ENCODE measurements around the gene APBA2. TPM values are rescaled to one million over a fixed set of nuclear protein-coding genes. Genes with fewer than 3 reads are reported as not detected.

The APBA2 gene
- total RNA-seq, 1 experiment from 2014 or later = 11.2 TPM

DNA sequence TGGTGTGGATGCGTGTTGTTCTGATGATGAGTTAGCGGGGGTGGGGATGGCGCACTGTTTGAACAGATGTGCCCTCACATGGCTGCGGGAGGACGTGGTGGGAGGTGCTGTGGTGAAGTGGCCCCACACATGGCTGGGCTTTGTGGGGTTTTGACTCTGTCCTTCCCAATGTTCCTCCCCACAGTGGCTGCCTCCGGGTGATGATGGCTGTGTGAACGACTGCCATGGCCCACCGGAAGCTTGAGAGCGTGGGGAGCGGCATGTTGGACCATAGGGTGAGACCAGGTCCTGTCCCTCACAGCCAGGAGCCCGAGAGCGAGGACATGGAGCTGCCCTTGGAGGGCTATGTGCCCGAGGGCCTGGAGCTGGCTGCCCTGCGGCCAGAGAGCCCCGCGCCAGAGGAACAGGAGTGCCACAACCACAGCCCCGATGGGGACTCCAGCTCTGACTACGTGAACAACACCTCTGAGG is 167.9 kb downstream of the APBA2 start (continued):
- TF ChIP-seq HMGA2 (CRISPR knock-in tag; IDR thresholded peaks at IDR 0.05) (no peak), FOXK1 (CRISPR knock-in tag; IDR thresholded peaks at IDR 0.05) (no peak)

- peaks cover 5% of the 10 kb centered on the region for H3K36me3 Mint-ChIP-seq
- no peak for TF ChIP-seq ATF1 (CRISPR knock-in tag; IDR thresholded peaks at IDR 0.05)
- TF ChIP-seq NFYB (CRISPR knock-in tag; conservative IDR thresholded peaks at IDR 0.05; ENCODE audit: low read depth) = no peak
- no peak for TF ChIP-seq NR3C1 (CRISPR knock-in tag; conservative IDR thresholded peaks at IDR 0.05; ENCODE audit: low read depth)
- no peak for TF ChIP-seq CBFB (CRISPR knock-in tag; IDR thresholded peaks at IDR 0.05; ENCODE audit: low read depth)
- no peak for TF ChIP-seq MYBL2 (CRISPR knock-in tag; IDR thresholded peaks at IDR 0.05)
- H3K4me3 Mint-ChIP-seq = no peak overlapping the region
- DNase-seq (ENCODE audit: low spot score) (no peak), ATAC-seq (no peak)
- H3K27me3 Mint-ChIP-seq (ENCODE audit: low read depth) = no peaks in the 10 kb centered on the region
- POLR2A ChIA-PET = no interaction called here
- peaks cover 31% of the 10 kb centered on the region for H3K4me1 Mint-ChIP-seq
- CTCF ChIA-PET = interaction anchor here (0.9 to 1.7 kb wide), 2 partner anchors 18 to 36 kb away, joined by 3 to 4 read pairs; no protein-coding TSS in a partner anchor
- H3K27ac Mint-ChIP-seq = no peak overlapping the region
- peaks cover 18% of the 10 kb centered on the region for H3K9me3 Mint-ChIP-seq
Observed at GRCh38 chr15:29054171-29055045, 168.6 kb downstream of the APBA2 start.

DNA sequence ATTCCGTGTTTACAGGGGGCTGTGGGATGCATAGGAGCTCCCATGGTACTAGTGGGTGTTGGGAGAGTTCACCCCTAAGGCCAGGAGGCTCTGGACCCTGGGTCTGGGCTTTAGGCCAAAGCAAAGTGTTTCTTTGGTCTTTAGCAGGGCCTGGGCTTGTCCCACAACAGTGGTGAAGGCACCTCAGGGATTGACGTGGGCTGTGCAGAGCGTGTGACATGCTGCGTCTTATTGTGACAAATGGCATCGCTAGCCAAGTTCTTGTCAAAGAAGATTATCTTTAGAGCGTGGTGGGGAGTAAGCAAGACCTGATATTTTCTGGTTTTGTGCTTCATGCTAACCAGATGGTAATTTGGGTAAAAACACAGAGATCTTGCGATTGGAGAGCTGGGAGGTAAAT is 170.1 kb downstream of the APBA2 start:
- Mint-ChIP-seq H3K36me3 (peaks cover 11% of the 10 kb centered on the region), H3K9me3 (peaks cover 24% of the 10 kb centered on the region), H3K27ac (no peak overlapping the region), H3K4me1 (peaks cover 31% of the 10 kb centered on the region), H3K27me3 (ENCODE audit: low read depth) (no peaks in the 10 kb centered on the region; the same call in 1 of the 2 replicates), H3K4me3 (no peak overlapping the region)
- POLR2A ChIA-PET = no interaction called here
- DNase-seq (ENCODE audit: low spot score) (no peak), ATAC-seq (no peak)
- CTCF ChIA-PET = interaction anchor here (1.2 kb wide), 1 partner anchor 34 kb away, joined by 3 read pairs; no protein-coding TSS in a partner anchor
- TF ChIP-seq GTF2I (CRISPR knock-in tag; conservative IDR thresholded peaks at IDR 0.05) = no peak
- TF ChIP-seq ELF4 (CRISPR knock-in tag; IDR thresholded peaks at IDR 0.05; ENCODE audit: low read depth) = no peak
- no peak for TF ChIP-seq RELA (CRISPR knock-in tag; IDR thresholded peaks at IDR 0.05; ENCODE audit: borderline replicate concordance)
- TF ChIP-seq OVOL2 (CRISPR knock-in tag; IDR thresholded peaks at IDR 0.05; ENCODE audit: borderline replicate concordance) = no peak
- TF ChIP-seq ZNF138 (CRISPR knock-in tag; conservative IDR thresholded peaks at IDR 0.05) = no peak
- TF ChIP-seq, protein P1, sequence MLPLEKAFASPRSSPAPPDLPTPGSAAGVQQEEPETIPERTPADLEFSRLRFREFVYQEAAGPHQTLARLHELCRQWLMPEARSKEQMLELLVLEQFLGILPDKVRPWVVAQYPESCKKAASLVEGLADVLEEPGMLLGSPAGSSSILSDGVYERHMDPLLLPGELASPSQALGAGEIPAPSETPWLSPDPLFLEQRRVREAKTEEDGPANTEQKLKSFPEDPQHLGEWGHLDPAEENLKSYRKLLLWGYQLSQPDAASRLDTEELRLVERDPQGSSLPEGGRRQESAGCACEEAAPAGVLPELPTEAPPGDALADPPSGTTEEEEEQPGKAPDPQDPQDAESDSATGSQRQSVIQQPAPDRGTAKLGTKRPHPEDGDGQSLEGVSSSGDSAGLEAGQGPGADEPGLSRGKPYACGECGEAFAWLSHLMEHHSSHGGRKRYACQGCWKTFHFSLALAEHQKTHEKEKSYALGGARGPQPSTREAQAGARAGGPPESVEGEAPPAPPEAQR (CRISPR knock-in tag; IDR thresholded peaks at IDR 0.05) = no peak
- TF ChIP-seq RORB (CRISPR knock-in tag; IDR thresholded peaks at IDR 0.05) = no peak
- TF ChIP-seq, protein P2, sequence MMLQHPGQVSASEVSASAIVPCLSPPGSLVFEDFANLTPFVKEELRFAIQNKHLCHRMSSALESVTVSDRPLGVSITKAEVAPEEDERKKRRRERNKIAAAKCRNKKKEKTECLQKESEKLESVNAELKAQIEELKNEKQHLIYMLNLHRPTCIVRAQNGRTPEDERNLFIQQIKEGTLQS (CRISPR knock-in tag; conservative IDR thresholded peaks at IDR 0.05) = no peak
- no peak for TF ChIP-seq JAZF1 (CRISPR knock-in tag; IDR thresholded peaks at IDR 0.05)

GRCh38 chr15:29056839-29057450 is 171.2 kb downstream of the APBA2 start:
- peak; percentile 55 for DNase-seq (ENCODE audit: low spot score)
- Mint-ChIP-seq H3K27me3 (ENCODE audit: low read depth) (no peaks in the 10 kb centered on the region; the same call in 1 of the 2 replicates), H3K27ac (peak overlapping the region; percentile 28; the same call in 1 of the 2 replicates), H3K4me1 (peaks cover 35% of the 10 kb centered on the region), H3K36me3 (peaks cover 11% of the 10 kb centered on the region), H3K9me3 (peaks cover 24% of the 10 kb centered on the region), H3K4me3 (peak overlapping the region; percentile 8; the same call in 1 of the 2 replicates)
- ChIA-PET CTCF (interaction anchor here (0.5 to 1.2 kb wide), 4 partner anchors 34 to 832 kb away, joined by 4 to 11 read pairs (median 6); no protein-coding TSS in a partner anchor), POLR2A (interaction anchor here (0.6 kb wide), 1 partner anchor 1200 kb away, joined by 5 read pairs; no protein-coding TSS in a partner anchor)
- ATAC-seq = peak; percentile 84
- TF ChIP-seq MAX (CRISPR knock-in tag; IDR thresholded peaks at IDR 0.05) = 0 out of 2 replicates have a peak, but pooled peaks have one; percentile 12
- no peak for TF ChIP-seq PREB (CRISPR knock-in tag; IDR thresholded peaks at IDR 0.05; ENCODE audit: borderline replicate concordance)
- peak; percentile 86; the same call in 1 of the 2 replicates for TF ChIP-seq TEAD1 (CRISPR knock-in tag; IDR thresholded peaks at IDR 0.05)
- TF ChIP-seq TEAD4 (CRISPR knock-in tag; IDR thresholded peaks at IDR 0.05) = peak; percentile 53; the same call in 1 of the 2 replicates
